Smooth muscle cell of the umbilical artery (primary cell): ENCODE results near the gene SESN3. TPM values are rescaled to one million over a fixed set of nuclear protein-coding genes. Genes with fewer than 3 reads are reported as not detected.

Experiments used
- total RNA-seq: library from RNA; depleted of rRNA; stranded (reverse); fragments of >200 nt; gene quantifications from 2 replicates; pipeline ENCODE4 v1.2.3, GENCODE V29; 2014

SESN3 gene, protein sequence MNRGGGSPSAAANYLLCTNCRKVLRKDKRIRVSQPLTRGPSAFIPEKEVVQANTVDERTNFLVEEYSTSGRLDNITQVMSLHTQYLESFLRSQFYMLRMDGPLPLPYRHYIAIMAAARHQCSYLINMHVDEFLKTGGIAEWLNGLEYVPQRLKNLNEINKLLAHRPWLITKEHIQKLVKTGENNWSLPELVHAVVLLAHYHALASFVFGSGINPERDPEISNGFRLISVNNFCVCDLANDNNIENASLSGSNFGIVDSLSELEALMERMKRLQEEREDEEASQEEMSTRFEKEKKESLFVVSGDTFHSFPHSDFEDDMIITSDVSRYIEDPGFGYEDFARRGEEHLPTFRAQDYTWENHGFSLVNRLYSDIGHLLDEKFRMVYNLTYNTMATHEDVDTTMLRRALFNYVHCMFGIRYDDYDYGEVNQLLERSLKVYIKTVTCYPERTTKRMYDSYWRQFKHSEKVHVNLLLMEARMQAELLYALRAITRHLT
- total RNA-seq = 11.0 and 12.2 TPM in 2 replicates

GRCh38 chr11:95231127-95231880, at the start of gene SESN3:
SESN3 (minus strand) TSS chr11:95231202; CDS start chr11:95230860, 342 bp downstream.

Other genes with a start within 250 kb of the SESN3 start
- not detected in 2 replicates for gene KDM4E, start 205.9 kb downstream of the SESN3 start, total RNA-seq
- not detected in 2 replicates for gene KDM4F, start 181.8 kb downstream of the SESN3 start, total RNA-seq
- 16.0 and 22.2 TPM in 2 replicates for gene SRSF8, start 164.3 kb downstream of the SESN3 start, total RNA-seq
- gene ENDOD1, start 141.4 kb downstream of the SESN3 start, total RNA-seq = 79.0 and 98.1 TPM in 2 replicates